Spinal cord (tissue), 10 donors: ENCODE data around the gene RNF144A. TPM values are rescaled to one million over a fixed set of nuclear protein-coding genes. Genes with fewer than 3 reads are reported as not detected.
"Not testable (repeated sequence)": the region's sequence is repeated elsewhere in the genome, so short reads cannot be mapped to it uniquely, and the experiment has no call there.

Experiments
- DNase-seq, 6 donors: peaks; one replicate each; pipeline versions ENCODE4 v3.0.0 to v3.0.0-alpha.2; 2013 to 2015; ENCODE audit warnings: low spot score in 6 of 6, low read depth in 4 of 6
- H3K27ac ChIP-seq: one replicate; pipeline ENCODE4 v1.5.1; 2013; ENCODE audit warnings: low read depth, low read length, control low read depth
- H3K27me3 ChIP-seq: one replicate; pipeline ENCODE4 v1.6.1; 2013; ENCODE audit warnings: low read length; ENCODE audit not compliant: control insufficient read depth, insufficient read depth
- H3K36me3 ChIP-seq: one replicate; pipeline ENCODE4 v1.6.1; 2013; ENCODE audit warnings: low read length; ENCODE audit not compliant: control insufficient read depth, insufficient read depth
- H3K4me1 ChIP-seq: one replicate; pipeline ENCODE4 v1.6.1; 2013; ENCODE audit warnings: low read length; ENCODE audit not compliant: control insufficient read depth, insufficient read depth
- H3K4me3 ChIP-seq: one replicate; pipeline ENCODE4 v1.5.1; 2013; ENCODE audit warnings: low read depth, low read length, control low read depth
- H3K9me3 ChIP-seq: one replicate; pipeline ENCODE4 v1.6.1; 2013; ENCODE audit warnings: low read length; ENCODE audit not compliant: control insufficient read depth, insufficient read depth
- WGBS: methylation state at CpG from one replicate; pipeline ENCODE4 v1.1.5; 2013; ENCODE audit warnings: missing lambda C conversion rate; ENCODE audit not compliant: insufficient coverage; 5-methylcytosine and 5-hydroxymethylcytosine counted together
- polyA plus RNA-seq, 2 donors: library from polyadenylated mRNA; unstranded; fragments of 120-200 nt; gene quantifications; one replicate each; pipeline ENCODE4 v1.2.1, GENCODE V29; 2013; ENCODE audit not compliant: insufficient read length in 2 of 2
- total RNA-seq, 2 donors: library from RNA; depleted of rRNA in 1 of 2; stranded (reverse); fragments of 120-200 nt in 1 of 2; fragments of >200 nt in 1 of 2; gene quantifications; one replicate each; pipeline versions ENCODE4 v1.2.3 to v1.2.4, GENCODE V29; 2013 to 2014
- donor health status: healthy.

The RNF144A gene
- total and polyA plus RNA-seq, 4 donors, result 38.2 to 94.0 (median 76.7) TPM

- WGBS, result 58% methylated on average over 2 of the region's 7 CpGs
- peak in 4 of 6 donors; percentile 36 to 79 (median 57) for DNase-seq
- peak overlapping the region; percentile 37 for H3K4me3 ChIP-seq
Observed at GRCh38 chr2:6932828-6933227, 15.6 kb downstream of the RNF144A start.

GRCh38 chr2:6933911-6934310, 16.7 kb downstream of the RNF144A start:
- DNase-seq, result no peak
- H3K27ac ChIP-seq, result no peak overlapping the region
- no peaks in the 10 kb centered on the region for H3K36me3 ChIP-seq
- no peaks in the 10 kb centered on the region for H3K9me3 ChIP-seq
- peak overlapping the region; percentile 29 for H3K4me3 ChIP-seq
- peaks cover 12% of the 10 kb centered on the region for H3K4me1 ChIP-seq
- no CpG with 5 or more reads among the region's 3 CpGs for WGBS
- no peaks in the 10 kb centered on the region for H3K27me3 ChIP-seq

More at GRCh38 chr2:6932828-6933227, 15.6 kb downstream of the RNF144A start:
- no peaks in the 10 kb centered on the region for H3K9me3 ChIP-seq
- H3K36me3 ChIP-seq, result peaks cover 4% of the 10 kb centered on the region
- peaks cover 19% of the 10 kb centered on the region for H3K4me1 ChIP-seq
- H3K27ac ChIP-seq, result peak overlapping the region; percentile 76
- no peaks in the 10 kb centered on the region for H3K27me3 ChIP-seq

GRCh38 chr2:6934345-6934744, 17.1 kb downstream of the RNF144A start:
- DNase-seq, result no peak
- no peaks in the 10 kb centered on the region for H3K27me3 ChIP-seq
- no peaks in the 10 kb centered on the region for H3K9me3 ChIP-seq
- no CpG with 5 or more reads among the region's 1 CpG for WGBS
- peaks cover 12% of the 10 kb centered on the region for H3K4me1 ChIP-seq
- H3K27ac ChIP-seq, result no peak overlapping the region
- H3K4me3 ChIP-seq, result peak overlapping the region; percentile 29
- H3K36me3 ChIP-seq, result no peaks in the 10 kb centered on the region

GRCh38 chr2:6934758-6935651, 17.8 kb downstream of the RNF144A start:
- Histone ChIP-seq H3K36me3 (no peaks in the 10 kb centered on the region), H3K27me3 (no peaks in the 10 kb centered on the region), H3K27ac (peak overlapping the region; percentile 0), H3K4me3 (peak overlapping the region; percentile 29), H3K4me1 (peaks cover 12% of the 10 kb centered on the region), H3K9me3 (no peaks in the 10 kb centered on the region)
- WGBS, result 77% methylated on average over 8 of the region's 11 CpGs
- no peak for DNase-seq

- not testable (repeated sequence) for DNase-seq, H3K27me3 ChIP-seq, H3K27ac ChIP-seq, H3K9me3 ChIP-seq, H3K4me3 ChIP-seq, H3K36me3 ChIP-seq
- WGBS, result 56% methylated on average over 4 of the region's 4 CpGs
- peaks cover 12% of the 10 kb centered on the region for H3K4me1 ChIP-seq
Observed at GRCh38 chr2:6935652-6936020, 18.4 kb downstream of the RNF144A start.

GRCh38 chr2:6937157-6937556, 19.9 kb downstream of the RNF144A start:
- DNase-seq, result peak in 1 of 6 donors; percentile 61
- H3K4me3 ChIP-seq, result no peak overlapping the region
- no peaks in the 10 kb centered on the region for H3K9me3 ChIP-seq
- H3K36me3 ChIP-seq, result peaks cover 12% of the 10 kb centered on the region
- H3K4me1 ChIP-seq, result peaks cover 16% of the 10 kb centered on the region
- H3K27ac ChIP-seq, result no peak overlapping the region
- 38% methylated on average over 2 of the region's 2 CpGs for WGBS
- no peaks in the 10 kb centered on the region for H3K27me3 ChIP-seq

- no peak overlapping the region for H3K4me3 ChIP-seq
- no peaks in the 10 kb centered on the region for H3K9me3 ChIP-seq
- peak overlapping the region; percentile 33 for H3K27ac ChIP-seq
- peak in 1 of 6 donors; percentile 29 for DNase-seq
- peaks cover 16% of the 10 kb centered on the region for H3K4me1 ChIP-seq
- no peaks in the 10 kb centered on the region for H3K27me3 ChIP-seq
- 31% methylated on average over 4 of the region's 4 CpGs for WGBS
- H3K36me3 ChIP-seq, result peaks cover 17% of the 10 kb centered on the region
Observed at GRCh38 chr2:6937582-6937981, 20.4 kb downstream of the RNF144A start.

GRCh38 chr2:6939071-6939470, 21.9 kb downstream of the RNF144A start:
- DNase-seq, result no peak
- Histone ChIP-seq H3K27ac (no peak overlapping the region), H3K9me3 (no peaks in the 10 kb centered on the region), H3K27me3 (no peaks in the 10 kb centered on the region), H3K4me3 (no peak overlapping the region), H3K4me1 (peaks cover 16% of the 10 kb centered on the region), H3K36me3 (peaks cover 31% of the 10 kb centered on the region)
- WGBS, result no CpG with 5 or more reads among the region's 2 CpGs

- no peak for DNase-seq
- no peaks in the 10 kb centered on the region for H3K9me3 ChIP-seq
- no CpG with 5 or more reads among the region's 2 CpGs for WGBS
- H3K27ac ChIP-seq, result no peak overlapping the region
- no peak overlapping the region for H3K4me3 ChIP-seq
- no peaks in the 10 kb centered on the region for H3K27me3 ChIP-seq
- peaks cover 34% of the 10 kb centered on the region for H3K36me3 ChIP-seq
- H3K4me1 ChIP-seq, result peaks cover 13% of the 10 kb centered on the region
Observed at GRCh38 chr2:6940820-6941219, 23.6 kb downstream of the RNF144A start.
